ENCODE data around the gene ZNF341.

Gene ZNF341

GRCh38 chr20:33803921-33804337 is 72.1 kb downstream of the ZNF341 start:
- DNase-seq, result no peak

DNA sequence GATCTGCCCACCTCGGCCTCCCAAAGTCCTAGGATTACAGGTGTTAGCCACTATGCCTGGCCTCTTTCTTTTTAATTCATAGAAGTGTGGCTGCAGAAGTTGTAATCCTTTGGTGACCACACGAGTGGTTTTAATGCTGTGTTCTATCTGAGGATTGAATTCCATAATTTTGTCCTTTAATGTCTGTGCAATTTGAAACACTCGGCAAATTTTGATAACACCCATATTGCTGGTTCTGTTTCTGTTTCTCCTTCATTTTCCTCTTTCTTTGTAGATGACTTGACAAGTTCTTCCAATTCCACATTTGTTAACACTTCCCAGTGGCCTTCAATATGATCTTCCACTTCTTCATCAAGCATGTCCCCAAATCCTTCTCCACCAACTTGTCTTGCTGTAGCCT is 76.6 kb downstream of the ZNF341 start:
- DNase-seq, result no peak

GRCh38 chr20:33810259-33810658 is 78.5 kb downstream of the ZNF341 start:
- no peak for DNase-seq

GRCh38 chr20:33810885-33811775 is 79.3 kb downstream of the ZNF341 start, which contains the start of gene CHMP4B:
Gene CHMP4B, plus strand, starts transcription at chr20:33811348. Its CDS starts 121 bp downstream, at chr20:33811469.
- DNase-seq, result peak; percentile 99

GRCh38 chr20:33811776-33812151 is 80.0 kb downstream of the ZNF341 start:
- no peak for DNase-seq

DNA sequence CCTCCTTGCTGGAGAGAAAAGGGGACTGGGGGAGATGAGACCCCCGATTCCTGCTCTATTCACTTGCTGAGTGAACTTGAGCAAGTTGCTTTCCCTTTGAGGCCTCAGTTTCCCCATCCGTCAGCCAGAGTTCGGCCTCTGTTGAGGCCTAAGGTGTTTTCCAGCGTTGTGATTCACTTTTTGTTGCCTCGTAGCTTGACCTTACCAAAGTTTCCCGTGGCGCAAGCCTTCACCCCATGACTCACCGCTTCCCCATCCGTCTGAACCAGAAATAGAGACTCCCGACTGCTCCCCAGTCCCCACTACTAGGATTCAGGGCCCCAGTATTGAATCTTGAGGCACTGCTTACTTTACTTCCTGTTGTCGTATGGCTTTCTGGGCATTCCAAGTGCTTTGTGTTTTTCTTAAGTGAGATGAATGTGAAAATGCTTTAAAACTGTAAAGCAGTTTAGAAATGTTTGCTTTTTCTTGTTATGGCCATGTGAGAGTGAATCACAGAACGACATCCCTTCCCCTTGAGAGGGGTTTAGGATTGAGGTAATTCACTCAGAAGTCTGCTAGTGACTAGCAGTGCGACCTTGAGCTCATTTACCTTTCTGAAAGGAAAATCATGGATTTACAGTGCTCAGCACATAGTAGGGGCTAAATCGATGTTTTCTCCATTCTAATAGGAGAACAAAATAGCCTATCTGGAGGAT is 80.5 kb downstream of the ZNF341 start:
- peak; percentile 72 for DNase-seq

DNA sequence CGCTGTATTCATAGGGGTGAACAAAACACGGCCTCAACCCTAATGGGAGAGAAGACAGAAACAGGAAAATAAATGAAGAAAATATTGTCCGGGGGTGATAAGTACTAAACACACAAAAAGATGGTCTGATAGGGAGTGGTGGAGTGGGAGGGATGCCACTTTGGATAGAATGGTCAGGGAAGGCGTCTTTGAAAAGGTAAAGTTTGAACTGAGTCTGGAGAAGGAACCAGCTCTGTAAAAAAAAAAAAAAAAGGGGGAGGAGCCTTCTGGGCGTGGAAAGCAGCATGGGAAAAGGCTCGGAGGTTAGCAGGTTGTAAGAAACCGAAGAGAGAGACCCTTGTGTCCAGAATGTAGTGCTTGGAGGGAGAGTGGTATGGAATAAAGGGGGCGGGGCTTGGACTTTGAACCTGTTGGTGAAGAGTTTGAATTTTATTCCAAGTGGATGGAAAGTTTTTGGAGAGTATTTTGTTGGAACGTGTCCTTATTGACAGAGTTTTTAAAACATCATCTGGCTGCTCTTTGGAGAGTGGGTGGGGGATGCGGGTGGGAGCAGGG is 81.2 kb downstream of the ZNF341 start:
- DNase-seq, result no peak

DNA sequence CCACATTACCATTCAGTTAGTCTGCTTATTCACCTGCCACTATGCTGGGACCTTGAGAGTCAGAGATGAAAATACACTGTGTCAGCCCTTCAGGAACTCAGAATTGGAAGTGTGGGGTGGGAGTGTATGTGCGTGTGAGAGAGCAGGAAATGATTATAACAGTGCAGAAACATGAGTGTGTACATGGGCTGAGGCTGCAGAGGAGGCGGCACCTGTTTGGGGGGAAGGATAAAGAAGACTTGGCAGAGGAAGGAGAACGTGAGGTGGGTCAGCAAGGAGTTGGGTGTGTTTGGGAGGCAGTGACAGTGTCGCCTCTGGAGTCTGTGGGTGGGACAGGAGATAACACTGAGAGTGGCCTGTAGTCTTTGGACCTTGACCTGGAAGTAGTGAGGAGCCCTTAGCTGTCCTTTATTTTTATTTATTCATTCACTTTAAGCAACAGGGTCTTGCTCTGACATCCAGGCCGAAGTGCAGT is 82.5 kb downstream of the ZNF341 start:
- no peak for DNase-seq

GRCh38 chr20:33815671-33816070 is 83.9 kb downstream of the ZNF341 start:
- no peak for DNase-seq

DNA sequence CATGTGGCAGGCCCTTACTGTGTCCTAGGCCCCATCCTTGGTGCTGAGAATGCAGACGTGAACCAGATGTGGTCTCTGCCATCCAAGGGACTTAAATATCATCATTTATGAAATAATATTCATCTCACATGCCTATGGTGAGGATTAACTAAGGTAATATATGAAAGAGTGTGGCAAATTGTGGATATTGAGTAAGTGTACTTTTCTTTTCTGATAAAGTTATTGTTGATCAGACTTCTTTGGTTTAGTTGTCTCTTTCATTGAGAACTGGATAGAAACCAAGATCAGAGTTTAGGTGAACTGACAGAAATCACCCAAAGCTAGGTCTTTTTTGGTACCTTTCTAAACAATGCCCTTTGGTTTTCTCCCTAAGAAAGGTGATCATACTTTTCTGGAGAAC is 84.4 kb downstream of the ZNF341 start:
- DNase-seq, result no peak

DNA sequence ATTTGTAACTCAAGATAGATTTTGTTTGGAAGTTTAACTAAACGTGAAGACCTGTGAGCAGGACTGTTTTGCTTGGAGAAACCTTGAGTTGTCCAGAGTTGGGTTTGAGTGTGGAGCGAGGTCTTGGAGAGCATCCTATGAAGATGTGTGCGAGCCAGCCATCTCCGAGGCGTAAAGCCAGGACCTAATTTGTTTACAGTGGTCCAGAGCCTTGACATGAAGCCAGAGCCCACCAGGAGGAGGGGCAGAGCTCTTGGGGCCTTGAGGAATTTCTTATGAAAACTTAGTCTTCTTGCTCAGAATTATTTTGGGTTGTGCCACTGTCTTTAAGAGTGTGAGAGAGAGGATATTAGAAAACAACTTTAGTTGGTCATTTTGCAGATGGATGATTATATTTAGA is 85.6 kb downstream of the ZNF341 start:
- DNase-seq, result no peak

DNA sequence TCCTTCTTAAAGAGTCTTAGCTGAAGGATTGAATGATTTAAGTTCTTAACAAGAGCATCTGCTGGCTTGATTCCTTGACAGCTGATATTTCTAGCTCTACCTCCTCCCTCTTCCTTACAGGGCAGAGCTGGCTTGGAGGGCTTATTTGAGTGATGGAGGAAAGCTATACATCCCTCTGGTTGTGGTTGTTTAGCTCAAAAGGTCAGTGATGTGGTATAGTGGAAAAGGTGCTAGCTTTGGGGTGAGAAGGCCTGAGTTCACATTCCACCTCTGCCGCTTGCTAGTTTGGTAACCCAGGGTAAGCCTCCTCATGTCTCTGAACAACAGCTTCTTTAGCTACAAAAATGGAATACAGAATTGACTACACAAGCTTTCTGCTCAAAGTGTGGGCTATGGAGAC is 87.7 kb downstream of the ZNF341 start:
- DNase-seq, result no peak

DNA sequence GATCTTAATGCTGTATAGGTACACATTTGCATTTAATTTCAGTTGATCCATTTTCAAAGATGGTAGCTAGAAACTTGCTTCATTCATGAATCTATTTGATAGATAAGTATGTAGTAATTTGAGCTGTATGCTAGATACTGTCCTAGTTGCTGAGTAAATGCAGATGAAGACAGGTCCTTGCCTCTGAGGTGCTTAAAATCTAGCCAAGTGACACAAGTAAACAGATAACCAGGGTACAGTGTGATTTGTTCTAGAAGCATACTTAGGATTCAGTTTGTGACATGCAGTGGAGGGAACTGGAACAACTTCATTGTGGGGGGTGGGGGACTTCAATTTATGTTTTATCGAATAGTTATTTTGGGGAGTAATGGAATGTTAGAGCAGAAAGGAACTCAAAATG is 88.6 kb downstream of the ZNF341 start:
- DNase-seq, result no peak

DNA sequence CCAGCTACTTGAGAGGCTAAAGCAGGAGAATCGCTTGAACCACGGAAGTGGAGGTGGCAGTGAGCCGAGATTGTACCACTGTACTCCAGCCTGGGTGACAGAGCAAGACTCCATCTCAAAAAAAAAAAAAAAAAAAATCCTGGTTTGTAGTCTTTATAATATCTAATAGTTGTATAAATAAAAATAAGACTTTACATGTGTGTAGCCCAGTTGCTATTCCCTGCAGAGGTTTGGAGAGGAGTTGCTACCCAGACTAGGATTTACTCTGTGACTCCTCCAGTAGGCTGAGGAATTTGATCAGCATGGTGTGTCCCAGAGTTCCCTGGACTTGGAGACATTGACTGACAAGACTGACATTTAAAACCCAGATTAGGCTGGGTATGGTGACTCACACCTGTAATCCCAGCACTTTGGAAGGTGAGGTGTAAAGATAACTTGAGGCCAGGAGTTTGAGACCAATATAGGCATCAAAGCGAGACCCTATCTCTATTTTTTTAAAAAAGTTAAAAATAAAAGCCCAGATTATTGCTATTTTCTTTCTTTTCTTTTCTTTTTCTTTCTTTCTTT is 89.6 kb downstream of the ZNF341 start:
- no peak for DNase-seq

DNA sequence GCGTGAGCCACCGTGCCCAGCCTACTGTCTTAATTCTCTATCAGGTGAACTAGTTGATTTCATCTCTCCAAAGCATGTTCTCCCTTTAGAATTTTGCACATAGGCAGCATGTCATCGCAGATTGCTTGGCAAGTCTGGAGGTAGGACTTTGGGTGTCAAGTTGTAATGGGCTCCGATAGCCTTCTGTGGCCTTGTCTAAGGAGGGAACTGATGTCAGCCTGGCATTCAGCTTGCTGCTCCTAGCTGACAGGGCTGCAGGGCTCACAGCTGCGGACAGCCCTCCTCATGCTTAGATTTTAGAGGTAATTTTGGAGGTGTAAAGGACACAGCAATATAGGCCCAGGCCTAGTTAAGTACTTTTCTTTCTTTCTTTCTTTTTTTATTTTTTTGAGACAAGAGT is 90.6 kb downstream of the ZNF341 start:
- DNase-seq, result no peak

GRCh38 chr20:33822991-33823390 is 91.2 kb downstream of the ZNF341 start:
- no peak for DNase-seq

DNA sequence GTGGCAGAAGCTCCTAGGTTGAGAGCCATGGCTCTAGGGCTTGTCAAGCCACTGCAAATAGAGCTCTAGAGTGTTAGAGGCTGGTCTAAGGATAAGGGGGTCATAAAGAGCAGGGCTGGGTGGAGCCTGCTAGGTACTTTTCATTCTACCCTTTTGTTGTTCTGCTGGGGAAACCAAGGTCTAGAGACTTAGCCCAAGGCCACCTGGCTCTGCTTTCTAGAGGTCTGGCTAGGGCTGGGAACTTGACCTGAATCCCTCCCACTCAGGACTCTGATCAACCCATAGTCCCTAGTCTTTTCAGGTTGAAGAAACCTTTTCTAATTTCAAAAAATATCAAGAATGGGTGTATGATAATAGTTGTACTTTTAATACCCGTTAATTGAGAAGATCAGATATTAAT is 93.1 kb downstream of the ZNF341 start:
- DNase-seq, result no peak

- DNase-seq, result no peak
These were observed 93.8 kb downstream of the ZNF341 start for GRCh38 chr20:33825340-33826269.

GRCh38 chr20:33826270-33826897 is 94.6 kb downstream of the ZNF341 start:
- no peak for DNase-seq

- DNase-seq, result no peak
These were observed 95.3 kb downstream of the ZNF341 start for GRCh38 chr20:33827109-33827508.

GRCh38 chr20:33827634-33828325 is 96.0 kb downstream of the ZNF341 start:
- DNase-seq, result no peak

All from amniotic stem cell (primary cell).